Measurements from ENCODE around the gene RABGGTA. TPM values are rescaled to one million over a fixed set of nuclear protein-coding genes. Genes with fewer than 3 reads are reported as not detected.

RABGGTA gene
- total RNA-seq, 1 experiment from 2014 or later, result 25.6 TPM

DNA sequence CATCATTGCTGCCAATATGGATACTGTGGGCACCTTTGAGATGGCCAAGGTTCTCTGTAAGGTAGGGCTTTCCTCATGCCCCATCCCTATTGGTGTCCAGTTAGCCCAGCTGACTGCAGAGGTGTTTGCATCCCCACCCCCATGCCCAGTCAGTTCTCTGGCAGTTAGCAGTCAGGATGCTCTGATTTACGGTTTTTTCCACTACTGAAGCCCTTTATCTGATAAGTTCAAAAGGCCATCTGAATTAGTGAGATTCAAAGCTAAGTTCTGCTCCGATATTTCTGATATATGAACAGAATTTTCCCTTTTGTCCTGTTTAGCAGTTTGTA lies 37.9 kb downstream of the RABGGTA start:
- no peaks in the 10 kb centered on the region for H3K9me3 ChIP-seq (ENCODE audit: control insufficient read depth, low read depth, low read length)
- Mint-ChIP-seq H3K4me1 (peaks cover 8 to 22% of the 10 kb centered on the region in 2 experiments), H3K36me3 (ENCODE audit: insufficient read depth in 1 of 3, low read depth in 3 of 3) (peaks cover 26 to 48% (median 45%) of the 10 kb centered on the region in 3 experiments; a peak in 6 of 7 replicates), H3K9me3 (no peaks in the 10 kb centered on the region), H3K27ac (peak overlapping the region in 1 of 3 experiments; percentile 99; a peak in 1 of 7 replicates), H3K4me3 (peak overlapping the region; percentile 98 to 99), H3K27me3 (ENCODE audit: low read depth) (no peaks in the 10 kb centered on the region)
- H3K23me2 ChIP-seq (ENCODE audit: insufficient read length, low read depth, low read length, poor library complexity, severe bottlenecking), result peaks cover 15% of the 10 kb centered on the region
- no peak overlapping the region for H2BK120ac ChIP-seq (ENCODE audit: low read depth, low read length, poor library complexity, severe bottlenecking)
- peak overlapping the region; percentile 89 for H3K9ac ChIP-seq (ENCODE audit: extremely low read depth, insufficient read length, low read length)
- peaks cover 8% of the 10 kb centered on the region for H3K79me1 ChIP-seq (ENCODE audit: insufficient read depth, low read depth, low read length, poor library complexity, severe bottlenecking)
- no peak overlapping the region for H4K91ac ChIP-seq (ENCODE audit: insufficient read length, low read depth, low read length)
- H2BK15ac ChIP-seq (ENCODE audit: low read depth, low read length), result no peak overlapping the region
- no peak overlapping the region for H3K56ac ChIP-seq (ENCODE audit: insufficient read length, low read depth, low read length)
- H3K27ac ChIP-seq (ENCODE audit: insufficient read length, low read depth, low read length), result no peak overlapping the region
- H2AK5ac ChIP-seq (ENCODE audit: insufficient read length, low read length), result no peak overlapping the region
- 0 out of 2 replicates have a peak, but pooled peaks cover 6% of the 10 kb centered on the region for H3K4me1 ChIP-seq (ENCODE audit: insufficient read depth, low read length)
- H3K4me2 ChIP-seq (ENCODE audit: insufficient read depth, insufficient read length, low read length), result peak overlapping the region; percentile 99
- no CpG with 5 or more reads among the region's 2 CpGs for WGBS (ENCODE audit: extremely low coverage, insufficient read length, low lambda C conversion rate)
- H3K4ac ChIP-seq (ENCODE audit: low read depth, low read length), result no peak overlapping the region
- DNase-seq, result no peak
- H3K79me2 ChIP-seq (ENCODE audit: insufficient read depth, low read length), result peaks cover 3% of the 10 kb centered on the region; the same call in 1 of the 2 replicates
- no peak overlapping the region for H4K8ac ChIP-seq (replicated peaks; ENCODE audit: insufficient read length, low read depth, low read length)
- H2BK12ac ChIP-seq (ENCODE audit: insufficient read length, low read depth, low read length), result no peak overlapping the region
- TF ChIP-seq, protein P1, sequence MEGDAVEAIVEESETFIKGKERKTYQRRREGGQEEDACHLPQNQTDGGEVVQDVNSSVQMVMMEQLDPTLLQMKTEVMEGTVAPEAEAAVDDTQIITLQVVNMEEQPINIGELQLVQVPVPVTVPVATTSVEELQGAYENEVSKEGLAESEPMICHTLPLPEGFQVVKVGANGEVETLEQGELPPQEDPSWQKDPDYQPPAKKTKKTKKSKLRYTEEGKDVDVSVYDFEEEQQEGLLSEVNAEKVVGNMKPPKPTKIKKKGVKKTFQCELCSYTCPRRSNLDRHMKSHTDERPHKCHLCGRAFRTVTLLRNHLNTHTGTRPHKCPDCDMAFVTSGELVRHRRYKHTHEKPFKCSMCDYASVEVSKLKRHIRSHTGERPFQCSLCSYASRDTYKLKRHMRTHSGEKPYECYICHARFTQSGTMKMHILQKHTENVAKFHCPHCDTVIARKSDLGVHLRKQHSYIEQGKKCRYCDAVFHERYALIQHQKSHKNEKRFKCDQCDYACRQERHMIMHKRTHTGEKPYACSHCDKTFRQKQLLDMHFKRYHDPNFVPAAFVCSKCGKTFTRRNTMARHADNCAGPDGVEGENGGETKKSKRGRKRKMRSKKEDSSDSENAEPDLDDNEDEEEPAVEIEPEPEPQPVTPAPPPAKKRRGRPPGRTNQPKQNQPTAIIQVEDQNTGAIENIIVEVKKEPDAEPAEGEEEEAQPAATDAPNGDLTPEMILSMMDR (conservative IDR thresholded peaks at IDR 0.05), result no peak
- no peaks in the 10 kb centered on the region for H3K27me3 ChIP-seq (ENCODE audit: insufficient read depth, low read length)
- H2BK5ac ChIP-seq (ENCODE audit: insufficient read length, low read length), result no peak overlapping the region
- no peak overlapping the region for H2AFZ ChIP-seq (ENCODE audit: low read length)
- H4K5ac ChIP-seq (ENCODE audit: insufficient read length, low read depth, low read length), result no peak overlapping the region
- no peak overlapping the region for H3K14ac ChIP-seq (ENCODE audit: insufficient read depth, low read length)
- H3T11ph ChIP-seq (ENCODE audit: low read length), result no peak overlapping the region
- no peak overlapping the region for H2BK20ac ChIP-seq (ENCODE audit: low read depth, low read length, poor library complexity, severe bottlenecking)
- H4K20me1 ChIP-seq (ENCODE audit: control insufficient read depth, insufficient read depth, insufficient read length), result no peaks in the 10 kb centered on the region
- no peak overlapping the region for H3K18ac ChIP-seq (ENCODE audit: insufficient read length, low read depth, low read length)
- no peak overlapping the region for H3K23ac ChIP-seq (ENCODE audit: insufficient read length, low read depth, low read length)

Data from H9 (cell line).